K562 (cell line): ENCODE measurements around the gene TRIM38. TPM values are rescaled to one million over a fixed set of nuclear protein-coding genes. Genes with fewer than 3 reads are reported as not detected.

Experiments
- ARNT ChIP-seq, 2 experiments: fragments of 450-650 bp; IDR thresholded peaks; 2 replicates each; pipeline ENCODE4 v1.6.1; 2016; ENCODE audit warnings: mild to moderate bottlenecking in 1 of 2
- CBFA2T3 ChIP-seq: fragments of 450-650 bp; IDR thresholded peaks from 2 replicates; pipeline ENCODE4 v1.6.1; 2017
- CEBPB ChIP-seq: fragments of 450-650 bp; IDR thresholded peaks from 2 replicates; pipeline ENCODE4 v1.6.1; 2016; ENCODE audit warnings: missing genetic modification characterization, missing compliant biosample characterization
- EP300 ChIP-seq: IDR thresholded peaks from 2 replicates; pipeline ENCODE4 v1.6.1; 2012; ENCODE audit warnings: low read length, improper control_type of control experiment
- FOXK1 ChIP-seq: sonication (generic); formaldehyde crosslinking; IDR thresholded peaks from 2 replicates; pipeline ENCODE4 v1.8.0; 2022; ENCODE audit warnings: missing genetic modification reagents, mild to moderate bottlenecking, borderline replicate concordance
- GABPA ChIP-seq: fragments of 200-800 bp; sonication (Bioruptor generic); conservative IDR thresholded peaks from 2 replicates; pipeline ENCODE4 v1.6.1; 2016; ENCODE audit warnings: low read depth, missing genetic modification characterization, missing compliant biosample characterization
- HDAC8 ChIP-seq: fragments of 450-650 bp; IDR thresholded peaks from 2 replicates; pipeline ENCODE4 v1.6.1; 2016; ENCODE audit warnings: mild to moderate bottlenecking, missing genetic modification characterization, moderate library complexity, missing compliant biosample characterization
- HLTF ChIP-seq: fragments of 450-650 bp; IDR thresholded peaks from 2 replicates; pipeline ENCODE4 v1.6.1; 2016
- KAT8 ChIP-seq: fragments of 450-650 bp; IDR thresholded peaks from 2 replicates; pipeline ENCODE4 v1.6.1; 2016; ENCODE audit warnings: low read depth, mild to moderate bottlenecking
- MAFK ChIP-seq: IDR thresholded peaks from 2 replicates; pipeline ENCODE4 v1.6.1; 2011; ENCODE audit warnings: low read length, improper control_type of control experiment
- NFIC ChIP-seq: fragments of 450-650 bp; IDR thresholded peaks from 2 replicates; pipeline ENCODE4 v1.6.1; 2017; ENCODE audit warnings: mild to moderate bottlenecking, inconsistent platforms
- PRPF4 ChIP-seq: fragments of 200-400 bp; formaldehyde crosslinking; IDR thresholded peaks from one replicate; pipeline ENCODE4 v1.6.1; 2017; ENCODE audit warnings: low read length, low read depth, mild to moderate bottlenecking; ENCODE audit not compliant: insufficient read depth, poor library complexity, severe bottlenecking
- SMARCC2 ChIP-seq: fragments of 450-650 bp; IDR thresholded peaks from 2 replicates; pipeline ENCODE4 v1.6.1; 2017; ENCODE audit warnings: antibody characterized with exemption, moderate library complexity, mild to moderate bottlenecking, low read depth
- SRSF9 ChIP-seq: fragments of 200-400 bp; formaldehyde crosslinking; IDR thresholded peaks from 2 replicates; pipeline ENCODE4 v1.6.1; 2017; ENCODE audit warnings: low read depth, low read length, borderline replicate concordance
- TBP ChIP-seq: optimal IDR thresholded peaks from 2 replicates; pipeline ENCODE3; 2011; ENCODE audit warnings: low read depth, low read length, improper control_type of control experiment
- TGIF2 ChIP-seq: sonication (generic); formaldehyde crosslinking; IDR thresholded peaks from 2 replicates; pipeline ENCODE4 v1.8.1; 2022; ENCODE audit warnings: mild to moderate bottlenecking, missing genetic modification reagents, moderate library complexity
- ZBTB9 ChIP-seq: fragments of 450-650 bp; formaldehyde crosslinking; IDR thresholded peaks from 2 replicates; pipeline ENCODE4 v1.4.0; 2020; ENCODE audit warnings: mild to moderate bottlenecking, moderate library complexity
- ZNF274 ChIP-seq: IDR thresholded peaks from 2 replicates; pipeline ENCODE4 v1.6.1; 2011; ENCODE audit warnings: low read depth, mild to moderate bottlenecking, low read length, moderate library complexity, borderline replicate concordance
- ZNF583 ChIP-seq: fragments of 250-450 bp; sonication (Bioruptor Pico); IDR thresholded peaks from 2 replicates; pipeline ENCODE4 v1.4.0; 2020
- ZNF79 ChIP-seq: fragments of 250-450 bp; sonication (Bioruptor Pico); IDR thresholded peaks from 2 replicates; pipeline ENCODE4 v1.4.0; 2020; ENCODE audit warnings: low read depth, mild to moderate bottlenecking, moderate library complexity
- polyA plus RNA-seq, 8 experiments: library from polyadenylated mRNA; depleted of rRNA in 4 of 8; stranded (reverse) in 5 of 8; unstranded in 3 of 8; fragments of >200 nt; fragmentation: Nextera tagmentation in 2 of 8; fragmentation: Illumina TruSeq in 1 of 8; extraction: Ambion mirVana in 2 of 8; extraction: Trizol in 1 of 8; gene quantifications; 2 replicates each; pipeline versions ENCODE4 v1.2.1 to v1.2.3, GENCODE V29; 2011 to 2014; ENCODE audit warnings: inconsistent platforms in 1 of 8, missing spikeins in 1 of 8
- total RNA-seq, 7 experiments: library from RNA; depleted of rRNA in 6 of 7; stranded (reverse); fragments of >200 nt in 6 of 7; fragmentation: Illumina TruSeq in 2 of 7; extraction: Trizol in 2 of 7; gene quantifications; 2 replicates each; pipeline versions ENCODE4 v1.2.1 to v1.2.3, GENCODE V29; 2011 to 2021; ENCODE audit warnings: low replicate concordance in 1 of 7
- TF ChIP-seq, protein P1 (sequence below): fragments of 200-400 bp; formaldehyde crosslinking; IDR thresholded peaks from 2 replicates; pipeline ENCODE4 v1.6.1; 2017; ENCODE audit warnings: mild to moderate bottlenecking, low read depth, low read length, moderate library complexity
- TF ChIP-seq, protein P2 (sequence below): fragments of 250-450 bp; sonication (Bioruptor Pico); IDR thresholded peaks from 2 replicates; pipeline ENCODE4 v1.6.1; 2021; ENCODE audit warnings: mild to moderate bottlenecking
- TF ChIP-seq, protein P3 (sequence below): sonication (generic); formaldehyde crosslinking; IDR thresholded peaks from 2 replicates; pipeline ENCODE4 v1.8.0; 2022; ENCODE audit warnings: missing genetic modification reagents, mild to moderate bottlenecking, moderate library complexity, borderline replicate concordance
- TF ChIP-seq, protein P4 (sequence below): fragments of 250-450 bp; sonication (Bioruptor Pico); IDR thresholded peaks from 2 replicates; pipeline ENCODE4 v1.5.0; 2021

TRIM38 gene
- total and polyA plus RNA-seq, 9 of the 15 experiments (the other 6 are each of a cell fraction or from before 2014, with no cell fraction given) = 1.7 to 6.7 (median 6.3) TPM

DNA sequence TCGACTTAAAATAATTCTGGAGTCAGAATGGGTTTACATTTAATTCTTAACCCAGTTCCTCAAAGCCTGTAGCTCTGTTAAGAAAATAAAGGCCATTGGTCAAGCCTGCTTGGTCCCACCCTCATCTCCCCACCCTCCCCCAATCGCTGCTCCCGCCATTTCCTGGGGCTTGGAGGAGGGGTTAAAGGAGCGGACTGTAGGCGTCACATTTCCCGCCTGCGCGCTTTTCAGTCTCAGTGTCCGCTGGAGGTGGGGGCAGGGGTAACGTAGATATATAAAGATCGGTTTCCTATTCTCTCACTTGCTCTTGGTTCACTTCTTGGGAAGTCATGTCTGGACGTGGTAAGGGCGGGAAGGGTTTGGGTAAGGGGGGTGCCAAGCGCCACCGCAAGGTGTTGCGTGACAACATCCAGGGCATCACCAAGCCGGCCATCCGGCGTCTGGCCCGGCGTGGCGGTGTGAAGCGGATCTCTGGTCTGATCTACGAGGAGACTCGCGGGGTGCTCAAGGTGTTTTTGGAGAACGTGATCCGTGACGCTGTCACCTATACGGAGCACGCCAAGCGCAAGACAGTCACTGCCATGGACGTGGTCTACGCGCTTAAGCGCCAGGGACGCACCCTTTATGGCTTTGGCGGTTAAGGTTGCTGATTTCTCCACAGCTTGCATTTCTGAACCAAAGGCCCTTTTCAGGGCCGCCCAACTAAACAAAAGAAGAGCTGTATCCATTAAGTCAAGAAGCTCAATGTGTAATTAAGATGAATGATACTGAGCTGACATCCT lies 58.9 kb downstream of the TRIM38 start (continued):
- TF ChIP-seq, protein P1, sequence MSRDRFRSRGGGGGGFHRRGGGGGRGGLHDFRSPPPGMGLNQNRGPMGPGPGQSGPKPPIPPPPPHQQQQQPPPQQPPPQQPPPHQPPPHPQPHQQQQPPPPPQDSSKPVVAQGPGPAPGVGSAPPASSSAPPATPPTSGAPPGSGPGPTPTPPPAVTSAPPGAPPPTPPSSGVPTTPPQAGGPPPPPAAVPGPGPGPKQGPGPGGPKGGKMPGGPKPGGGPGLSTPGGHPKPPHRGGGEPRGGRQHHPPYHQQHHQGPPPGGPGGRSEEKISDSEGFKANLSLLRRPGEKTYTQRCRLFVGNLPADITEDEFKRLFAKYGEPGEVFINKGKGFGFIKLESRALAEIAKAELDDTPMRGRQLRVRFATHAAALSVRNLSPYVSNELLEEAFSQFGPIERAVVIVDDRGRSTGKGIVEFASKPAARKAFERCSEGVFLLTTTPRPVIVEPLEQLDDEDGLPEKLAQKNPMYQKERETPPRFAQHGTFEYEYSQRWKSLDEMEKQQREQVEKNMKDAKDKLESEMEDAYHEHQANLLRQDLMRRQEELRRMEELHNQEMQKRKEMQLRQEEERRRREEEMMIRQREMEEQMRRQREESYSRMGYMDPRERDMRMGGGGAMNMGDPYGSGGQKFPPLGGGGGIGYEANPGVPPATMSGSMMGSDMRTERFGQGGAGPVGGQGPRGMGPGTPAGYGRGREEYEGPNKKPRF = no peak
- TF ChIP-seq HLTF = no peak
- no peak for TF ChIP-seq TBP
- no peak; the same call in 1 of the 2 replicates for TF ChIP-seq HDAC8
- no peak for TF ChIP-seq SMARCC2
- peak; percentile 27; the same call in 1 of the 2 replicates for TF ChIP-seq EP300
- no peak; a peak in 1 of 4 replicates for TF ChIP-seq ARNT (IDR thresholded peaks at IDR 0.05)
- peak; percentile 85; the same call in 1 of the 2 replicates for TF ChIP-seq FOXK1
- no peak for TF ChIP-seq SRSF9
- TF ChIP-seq, protein P2, sequence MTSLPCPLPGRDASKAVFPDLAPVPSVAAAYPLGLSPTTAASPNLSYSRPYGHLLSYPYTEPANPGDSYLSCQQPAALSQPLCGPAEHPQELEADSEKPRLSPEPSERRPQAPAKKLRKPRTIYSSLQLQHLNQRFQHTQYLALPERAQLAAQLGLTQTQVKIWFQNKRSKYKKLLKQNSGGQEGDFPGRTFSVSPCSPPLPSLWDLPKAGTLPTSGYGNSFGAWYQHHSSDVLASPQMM (CRISPR knock-in tag) = no peak
- TF ChIP-seq ZNF583 = 0 out of 2 replicates have a peak, but pooled peaks have one; percentile 36
- no peak for TF ChIP-seq ZNF274
- TF ChIP-seq MAFK = no peak
- peak; percentile 32; the same call in 1 of the 2 replicates for TF ChIP-seq TGIF2 (CRISPR knock-in tag)
- TF ChIP-seq KAT8 = no peak
- TF ChIP-seq GABPA (tag) = peak; percentile 48
- TF ChIP-seq, protein P3, sequence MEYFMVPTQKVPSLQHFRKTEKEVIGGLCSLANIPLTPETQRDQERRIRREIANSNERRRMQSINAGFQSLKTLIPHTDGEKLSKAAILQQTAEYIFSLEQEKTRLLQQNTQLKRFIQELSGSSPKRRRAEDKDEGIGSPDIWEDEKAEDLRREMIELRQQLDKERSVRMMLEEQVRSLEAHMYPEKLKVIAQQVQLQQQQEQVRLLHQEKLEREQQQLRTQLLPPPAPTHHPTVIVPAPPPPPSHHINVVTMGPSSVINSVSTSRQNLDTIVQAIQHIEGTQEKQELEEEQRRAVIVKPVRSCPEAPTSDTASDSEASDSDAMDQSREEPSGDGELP (CRISPR knock-in tag) = peak; percentile 77; the same call in 1 of the 2 replicates
- TF ChIP-seq ZBTB9 (CRISPR knock-in tag) = peak; percentile 61; the same call in 1 of the 2 replicates
- TF ChIP-seq, protein P4, sequence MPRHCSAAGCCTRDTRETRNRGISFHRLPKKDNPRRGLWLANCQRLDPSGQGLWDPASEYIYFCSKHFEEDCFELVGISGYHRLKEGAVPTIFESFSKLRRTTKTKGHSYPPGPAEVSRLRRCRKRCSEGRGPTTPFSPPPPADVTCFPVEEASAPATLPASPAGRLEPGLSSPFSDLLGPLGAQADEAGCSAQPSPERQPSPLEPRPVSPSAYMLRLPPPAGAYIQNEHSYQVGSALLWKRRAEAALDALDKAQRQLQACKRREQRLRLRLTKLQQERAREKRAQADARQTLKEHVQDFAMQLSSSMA (CRISPR knock-in tag) = no peak
- no peak for TF ChIP-seq ZNF79 (CRISPR knock-in tag)
- TF ChIP-seq CBFA2T3 = peak; percentile 16
- TF ChIP-seq CEBPB (tag) = no peak; the same call in 1 of the 2 replicates
- TF ChIP-seq NFIC = peak; percentile 62
- TF ChIP-seq PRPF4 = peak; percentile 69
